ENCODE measurements around the gene EPG5. TPM values are rescaled to one million over a fixed set of nuclear protein-coding genes. Genes with fewer than 3 reads are reported as not detected.
A peak's percentile ranks its signal among the peaks of the same experiment; 100 is the strongest.
"Not testable (repeated sequence)": the region's sequence is repeated elsewhere in the genome, so short reads cannot be mapped to it uniquely, and the experiment has no call there.

EPG5 gene
- total and polyA plus RNA-seq, 10 donors = 4.6 to 67.9 (median 48.5) TPM

- 57 to 81% (median 70%) methylated on average over 5 of the region's 5 CpGs for WGBS, 5 donors
- peaks cover 13 to 95% (median 61%) of the 10 kb centered on the region in 6 donors for H3K4me1 ChIP-seq
- H3K27me3 ChIP-seq (replicated peaks in 1 of 7) = no peaks in the 10 kb centered on the region
- TF ChIP-seq POLR2AphosphoS5 (IDR thresholded peaks at IDR 0.05) = no peak
- TF ChIP-seq CTCF (IDR thresholded peaks at IDR 0.05 in 8 of 11, conservative IDR thresholded peaks at IDR 0.05 in 3 of 11) = no peak
- TF ChIP-seq POLR2A (IDR thresholded peaks at IDR 0.05) = no peak
- peaks cover 0 to 40% (median 0%) of the 10 kb centered on the region in 6 donors for H3K36me3 ChIP-seq
- DNase-seq = no peak
- H3K27ac ChIP-seq = peak overlapping the region in 6 of 8 donors; percentile 21 to 51 (median 32)
- no peaks in the 10 kb centered on the region for H3K9me3 ChIP-seq
- intact Hi-C loops (cut with DNase I; ENCODE audit: low total_unique reads) = no loop called here
- H3K4me3 ChIP-seq = no peak overlapping the region
Measured at GRCh38 chr18:45962866-45963265, 4.3 kb downstream of the EPG5 start.

DNA sequence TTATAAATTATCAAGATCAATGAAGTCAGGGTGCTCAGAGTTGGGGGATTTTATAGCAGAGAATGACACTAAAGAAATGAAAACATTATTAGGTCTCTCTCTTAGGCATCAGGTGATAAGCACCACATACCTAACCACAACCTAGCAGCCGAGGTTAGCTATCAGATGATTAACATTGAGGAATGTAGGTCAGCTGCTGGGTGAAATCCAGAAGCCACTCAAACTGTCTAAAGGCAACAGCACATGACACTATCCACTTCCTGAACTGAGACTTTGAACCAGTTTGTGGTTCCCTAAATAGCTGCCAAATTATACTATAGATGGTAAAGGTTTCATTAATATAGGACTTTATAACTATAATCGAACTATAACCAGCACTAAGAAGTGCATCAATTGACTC, 4.7 kb downstream of the EPG5 start:
- no peak overlapping the region for H3K4me3 ChIP-seq
- TF ChIP-seq POLR2A (IDR thresholded peaks at IDR 0.05) (no peak), CTCF (IDR thresholded peaks at IDR 0.05 in 8 of 11, conservative IDR thresholded peaks at IDR 0.05 in 3 of 11) (no peak), POLR2AphosphoS5 (IDR thresholded peaks at IDR 0.05) (no peak)
- H3K27me3 ChIP-seq (replicated peaks in 1 of 7) = no peaks in the 10 kb centered on the region
- peaks cover 0 to 40% (median 0%) of the 10 kb centered on the region in 6 donors for H3K36me3 ChIP-seq
- no peaks in the 10 kb centered on the region for H3K9me3 ChIP-seq
- H3K27ac ChIP-seq = peak overlapping the region in 5 of 8 donors; percentile 21 to 51 (median 37)
- no peak for DNase-seq
- peaks cover 13 to 95% (median 59%) of the 10 kb centered on the region in 6 donors for H3K4me1 ChIP-seq
- WGBS, 5 donors = 29 to 50% (median 33%) methylated on average over 2 of the region's 2 CpGs
- intact Hi-C loops (cut with DNase I; ENCODE audit: low total_unique reads) = no loop called here

GRCh38 chr18:45959484-45959883, 7.6 kb downstream of the EPG5 start:
- 93 to 98% (median 96%) methylated on average over 7 of the region's 7 CpGs for WGBS, 5 donors
- H3K4me3 ChIP-seq; intact Hi-C loops (cut with DNase I; ENCODE audit: low total_unique reads); DNase-seq; H3K27ac ChIP-seq; H3K9me3 ChIP-seq; H3K27me3 ChIP-seq (replicated peaks in 1 of 7): not testable (repeated sequence)
- Histone ChIP-seq H3K36me3 (peaks cover 0 to 56% (median 11%) of the 10 kb centered on the region in 6 donors), H3K4me1 (peaks cover 4 to 80% (median 41%) of the 10 kb centered on the region in 6 donors)

DNA sequence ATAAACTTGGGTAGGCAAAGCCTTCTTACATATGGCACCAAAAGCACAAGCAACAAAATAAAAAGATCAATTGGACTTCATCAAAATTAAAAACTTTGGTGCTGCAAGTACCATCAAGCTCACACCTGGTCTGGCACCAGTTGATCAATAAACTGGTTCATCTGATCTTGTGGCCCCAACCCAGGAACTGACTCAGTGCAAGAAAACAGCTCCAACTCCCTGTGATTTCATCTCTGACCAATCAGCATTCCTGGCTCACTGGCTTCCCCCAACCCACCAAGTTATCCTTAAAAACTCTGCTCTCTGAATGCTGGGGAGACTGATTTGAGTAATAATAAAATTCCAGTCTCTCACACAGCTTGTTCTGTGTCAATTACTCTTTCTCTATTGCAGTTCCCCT, 8.4 kb downstream of the EPG5 start:
- TF ChIP-seq POLR2AphosphoS5 (IDR thresholded peaks at IDR 0.05) (no peak), CTCF (IDR thresholded peaks at IDR 0.05 in 8 of 11, conservative IDR thresholded peaks at IDR 0.05 in 3 of 11) (no peak), POLR2A (IDR thresholded peaks at IDR 0.05) (no peak)
- peaks cover 0 to 73% (median 36%) of the 10 kb centered on the region in 6 donors for H3K4me1 ChIP-seq
- H3K27ac ChIP-seq = no peak overlapping the region
- no peak for DNase-seq
- intact Hi-C loops (cut with DNase I; ENCODE audit: low total_unique reads) = no loop called here
- H3K9me3 ChIP-seq = no peaks in the 10 kb centered on the region
- H3K27me3 ChIP-seq (replicated peaks in 1 of 7) = no peaks in the 10 kb centered on the region
- peaks cover 0 to 58% (median 18%) of the 10 kb centered on the region in 6 donors for H3K36me3 ChIP-seq
- H3K4me3 ChIP-seq = no peak overlapping the region

DNA sequence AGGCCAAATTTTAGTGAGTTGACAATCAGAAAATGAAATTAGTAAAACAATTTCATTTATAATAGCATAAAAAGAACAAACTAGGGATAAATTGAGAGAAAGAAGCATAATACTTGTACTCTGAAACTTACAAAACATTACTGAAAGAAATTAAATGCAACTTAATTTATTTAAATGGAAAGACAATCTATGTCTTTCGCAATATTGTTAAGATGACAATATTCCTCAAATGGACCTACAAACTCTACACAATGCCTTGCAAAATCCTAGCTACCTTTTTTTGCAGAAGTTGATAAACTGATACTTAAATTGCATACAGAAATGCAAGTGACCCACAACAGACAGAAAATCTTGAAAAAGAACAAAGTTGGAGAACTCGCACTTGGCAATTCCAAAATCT, 9.1 kb downstream of the EPG5 start:
- TF ChIP-seq POLR2A (IDR thresholded peaks at IDR 0.05) = no peak
- no peak for TF ChIP-seq CTCF (IDR thresholded peaks at IDR 0.05 in 8 of 11, conservative IDR thresholded peaks at IDR 0.05 in 3 of 11)
- TF ChIP-seq POLR2AphosphoS5 (IDR thresholded peaks at IDR 0.05) = no peak
- H3K4me3 ChIP-seq = no peak overlapping the region
- WGBS, 5 donors = 81 to 95% (median 93%) methylated on average over 2 of the region's 2 CpGs

More for the DNA sequence above, 9.1 kb downstream of the EPG5 start:
- no peak overlapping the region for H3K27ac ChIP-seq
- H3K4me1 ChIP-seq = peaks cover 0 to 66% (median 30%) of the 10 kb centered on the region in 6 donors
- no peaks in the 10 kb centered on the region for H3K27me3 ChIP-seq (replicated peaks in 1 of 7)
- DNase-seq = no peak
- H3K9me3 ChIP-seq = no peaks in the 10 kb centered on the region
- intact Hi-C loops (cut with DNase I; ENCODE audit: low total_unique reads) = no loop called here
- peaks cover 0 to 58% (median 24%) of the 10 kb centered on the region in 6 donors for H3K36me3 ChIP-seq

Measured in spleen (tissue), 11 donors.